DND-41 (cell line): Measurements from ENCODE around the gene ACTR6.
A peak's percentile ranks its signal among the peaks of the same experiment; 100 is the strongest.

Experiments
- ATAC-seq: fragments of 200-7000 bp; cut with Tn5 transposase; 3 replicates; pipeline ENCODE4 v1.9.1; 2021; ENCODE audit warnings: low read depth; ENCODE audit not compliant: insufficient read depth
- DNase-seq: peaks from one replicate; pipeline ENCODE4 v3.0.0-alpha.2; 2020
- H2AFZ ChIP-seq: 2 replicates; pipeline ENCODE4 v1.6.0; 2012; ENCODE audit warnings: low read depth, low read length
- H3K27ac ChIP-seq: 2 replicates; pipeline ENCODE4 v1.5.1; 2012; ENCODE audit warnings: low read length, inconsistent platforms
- H3K27me3 ChIP-seq: fragments of 200-600 bp; sonication (generic); 2 replicates; pipeline ENCODE4 v1.6.0; 2012; ENCODE audit warnings: low read length, mild to moderate bottlenecking, inconsistent platforms; ENCODE audit not compliant: insufficient read depth, poor library complexity
- H3K36me3 ChIP-seq: 2 replicates; pipeline ENCODE4 v1.5.1; 2012; ENCODE audit warnings: low read length, inconsistent platforms; ENCODE audit not compliant: insufficient read depth
- H3K4me1 ChIP-seq: 2 replicates; pipeline ENCODE4 v1.5.1; 2012; ENCODE audit warnings: mild to moderate bottlenecking, low read length; ENCODE audit not compliant: insufficient read depth
- H3K4me2 ChIP-seq: 2 replicates; pipeline ENCODE4 v1.6.0; 2012; ENCODE audit warnings: mild to moderate bottlenecking, moderate library complexity, low read length, inconsistent platforms; ENCODE audit not compliant: insufficient read depth
- H3K4me3 ChIP-seq, 2 experiments: fragments of 200-600 bp in 1 of 2; shearing (Covaris generic) in 1 of 2; 2 replicates each; pipeline ENCODE4 v1.5.1; 2012 to 2016; ENCODE audit warnings: inconsistent platforms in 2 of 2, low read length in 2 of 2, mild to moderate bottlenecking in 2 of 2, low read depth in 1 of 2, moderate library complexity in 1 of 2
- H3K79me2 ChIP-seq: 2 replicates; pipeline ENCODE4 v1.6.0; 2012; ENCODE audit warnings: low read length, inconsistent platforms; ENCODE audit not compliant: insufficient read depth
- H3K9ac ChIP-seq: 2 replicates; pipeline ENCODE4 v1.6.0; 2012; ENCODE audit warnings: low read depth, mild to moderate bottlenecking, inconsistent platforms, low read length, moderate library complexity
- H3K9me3 ChIP-seq: 2 replicates; pipeline ENCODE4 v1.5.1; 2012; ENCODE audit warnings: low read length, moderate library complexity, mild to moderate bottlenecking, inconsistent platforms; ENCODE audit not compliant: insufficient read depth, severe bottlenecking
- H4K20me1 ChIP-seq: 2 replicates; pipeline ENCODE4 v1.6.0; 2012; ENCODE audit warnings: low read length; ENCODE audit not compliant: insufficient read depth
- EZH2 ChIP-seq: IDR thresholded peaks from 3 replicates; pipeline ENCODE4 v1.6.1; 2012; ENCODE audit warnings: borderline replicate concordance, low read depth, mild to moderate bottlenecking, moderate library complexity, low read length, inconsistent platforms; ENCODE audit not compliant: severe bottlenecking
- TF ChIP-seq, protein P1 (sequence below): IDR thresholded peaks from 2 replicates; pipeline ENCODE4 v1.5.1; 2012; ENCODE audit warnings: borderline replicate concordance, low read length, moderate library complexity, mild to moderate bottlenecking; ENCODE audit not compliant: poor library complexity, severe bottlenecking; ENCODE audit errors: extremely low read depth

ACTR6 gene

DNA sequence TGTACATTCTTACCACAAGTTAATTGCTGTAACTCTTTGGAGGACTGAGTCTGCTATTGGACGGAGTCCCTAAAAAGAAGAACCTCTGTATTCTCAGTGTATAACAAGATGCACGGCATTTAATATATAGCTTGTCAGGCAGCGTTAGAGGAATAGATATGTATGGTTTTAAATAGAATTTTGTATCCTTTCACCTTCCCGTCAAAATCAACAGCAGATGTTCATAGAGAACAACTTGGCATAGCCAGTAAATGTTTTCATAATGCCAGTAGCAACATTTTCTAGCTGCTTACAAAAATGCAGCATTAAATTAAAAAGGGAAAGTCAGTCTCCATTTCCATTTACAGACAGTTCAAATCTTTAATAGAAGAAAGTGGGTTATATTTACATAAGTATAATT, 73.2 kb downstream of the ACTR6 start:
- Histone ChIP-seq H3K36me3 (peaks cover 4% of the 10 kb centered on the region; the same call in 1 of the 2 replicates), H4K20me1 (peaks cover 9% of the 10 kb centered on the region; the same call in 1 of the 2 replicates), H3K4me1 (peaks cover 15% of the 10 kb centered on the region), H3K9me3 (no peaks in the 10 kb centered on the region), H3K27ac (no peak overlapping the region), H3K79me2 (peaks cover 93% of the 10 kb centered on the region), H3K4me3 (no peak overlapping the region), H3K27me3 (no peaks in the 10 kb centered on the region), H2AFZ (no peak overlapping the region), H3K4me2 (0 out of 2 replicates have a peak overlapping the region, but pooled peaks have one; percentile 0), H3K9ac (no peak overlapping the region)
- DNase-seq (no peak), ATAC-seq (no peak)
- no peak for TF ChIP-seq EZH2
- TF ChIP-seq, protein P1, sequence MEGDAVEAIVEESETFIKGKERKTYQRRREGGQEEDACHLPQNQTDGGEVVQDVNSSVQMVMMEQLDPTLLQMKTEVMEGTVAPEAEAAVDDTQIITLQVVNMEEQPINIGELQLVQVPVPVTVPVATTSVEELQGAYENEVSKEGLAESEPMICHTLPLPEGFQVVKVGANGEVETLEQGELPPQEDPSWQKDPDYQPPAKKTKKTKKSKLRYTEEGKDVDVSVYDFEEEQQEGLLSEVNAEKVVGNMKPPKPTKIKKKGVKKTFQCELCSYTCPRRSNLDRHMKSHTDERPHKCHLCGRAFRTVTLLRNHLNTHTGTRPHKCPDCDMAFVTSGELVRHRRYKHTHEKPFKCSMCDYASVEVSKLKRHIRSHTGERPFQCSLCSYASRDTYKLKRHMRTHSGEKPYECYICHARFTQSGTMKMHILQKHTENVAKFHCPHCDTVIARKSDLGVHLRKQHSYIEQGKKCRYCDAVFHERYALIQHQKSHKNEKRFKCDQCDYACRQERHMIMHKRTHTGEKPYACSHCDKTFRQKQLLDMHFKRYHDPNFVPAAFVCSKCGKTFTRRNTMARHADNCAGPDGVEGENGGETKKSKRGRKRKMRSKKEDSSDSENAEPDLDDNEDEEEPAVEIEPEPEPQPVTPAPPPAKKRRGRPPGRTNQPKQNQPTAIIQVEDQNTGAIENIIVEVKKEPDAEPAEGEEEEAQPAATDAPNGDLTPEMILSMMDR = no peak
